Retinal pigment epithelial cell (primary cell): ENCODE results near the gene LRP1.

Experiments
- DNase-seq: peaks from one replicate; pipeline ENCODE4 v3.0.0-alpha.2; 2010; ENCODE audit warnings: low read depth
- H3K4me3 ChIP-seq: 2 replicates; pipeline ENCODE4 v1.5.1; 2011; ENCODE audit warnings: mild to moderate bottlenecking, low read length, control low read depth, moderate library complexity
- CTCF ChIP-seq: conservative IDR thresholded peaks from 2 replicates; pipeline ENCODE4 v1.5.1; 2011; ENCODE audit warnings: low read depth, low read length, control low read depth, inconsistent platforms

LRP1 gene

GRCh38 chr12:57255916-57256315 is 127.6 kb downstream of the LRP1 start:
- TF ChIP-seq CTCF: no peak
- DNase-seq: no peak
- H3K4me3 ChIP-seq: no peak overlapping the region

DNA sequence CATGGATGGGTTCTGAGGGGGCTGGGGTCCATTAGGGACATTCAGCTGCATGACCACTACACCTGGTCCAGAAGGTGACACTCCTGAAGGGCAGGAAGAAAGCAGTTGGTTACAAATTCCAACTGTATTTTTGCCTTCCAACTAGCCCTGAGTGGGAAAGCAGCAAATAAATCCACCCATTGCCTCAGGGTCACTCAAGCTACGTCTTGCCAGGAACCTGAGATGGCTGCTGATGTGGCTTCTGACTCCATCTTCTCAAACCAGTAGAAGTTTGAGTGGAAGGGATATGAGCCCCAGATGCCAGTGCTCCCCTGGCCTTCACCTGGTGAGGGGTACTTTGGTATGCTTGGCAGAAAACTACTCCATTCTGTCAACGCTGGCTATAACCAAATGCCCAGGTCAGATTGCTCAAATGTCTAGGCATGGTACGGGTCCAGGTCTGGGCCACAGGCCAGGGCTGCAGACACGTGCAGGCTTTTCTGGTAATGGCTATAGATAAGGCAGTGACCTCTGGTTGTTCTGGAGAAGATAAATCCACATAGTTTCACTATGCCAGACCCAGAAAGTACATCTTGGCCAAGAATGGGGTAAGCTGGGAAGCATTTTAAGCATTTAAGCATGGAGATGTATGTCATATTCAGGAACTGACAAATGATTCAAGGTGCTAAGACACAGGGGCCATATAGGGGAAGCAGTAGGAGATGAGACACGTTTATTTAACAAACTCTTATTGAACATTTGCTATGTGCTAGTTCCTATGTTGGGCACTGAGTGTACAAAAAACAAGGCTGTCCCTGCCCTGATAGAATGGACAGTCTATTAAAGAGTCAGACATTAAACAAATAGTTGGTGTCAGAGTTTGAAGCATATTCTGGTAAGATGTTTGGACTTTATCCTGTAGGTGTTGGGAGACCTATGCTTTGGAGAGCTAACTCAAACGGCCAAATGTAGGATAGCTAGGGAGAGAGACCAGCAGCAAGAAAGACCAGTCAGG is 131.0 kb downstream of the LRP1 start:
- no peak for DNase-seq

DNA sequence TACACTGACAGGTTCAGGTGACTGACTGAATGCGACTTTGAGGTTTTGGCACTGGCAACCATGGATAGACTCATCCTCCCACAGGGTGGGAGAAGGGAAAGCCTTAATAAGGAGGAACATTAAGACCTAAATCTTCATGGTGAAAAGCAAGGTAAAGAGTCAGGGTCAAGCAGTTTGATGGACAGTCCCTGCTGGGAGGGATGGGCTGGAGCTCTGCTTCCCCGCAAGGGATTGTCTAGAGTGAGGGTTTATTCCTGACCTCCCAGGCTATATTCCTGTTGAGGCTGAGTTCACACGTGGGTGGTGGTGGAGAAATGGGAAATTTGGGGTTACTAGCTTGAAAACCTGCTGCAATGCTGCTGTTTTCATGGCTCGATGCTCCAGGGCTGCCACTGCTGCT is 132.1 kb downstream of the LRP1 start:
- no peak for TF ChIP-seq CTCF
- DNase-seq: no peak
- H3K4me3 ChIP-seq: no peak overlapping the region

More for the DNA sequence above, 131.0 kb downstream of the LRP1 start:
- TF ChIP-seq CTCF: no peak
- no peak overlapping the region for H3K4me3 ChIP-seq

GRCh38 chr12:57261428-57261865 is 133.2 kb downstream of the LRP1 start:
- no peak overlapping the region for H3K4me3 ChIP-seq
- DNase-seq: no peak
- TF ChIP-seq CTCF: no peak

DNA sequence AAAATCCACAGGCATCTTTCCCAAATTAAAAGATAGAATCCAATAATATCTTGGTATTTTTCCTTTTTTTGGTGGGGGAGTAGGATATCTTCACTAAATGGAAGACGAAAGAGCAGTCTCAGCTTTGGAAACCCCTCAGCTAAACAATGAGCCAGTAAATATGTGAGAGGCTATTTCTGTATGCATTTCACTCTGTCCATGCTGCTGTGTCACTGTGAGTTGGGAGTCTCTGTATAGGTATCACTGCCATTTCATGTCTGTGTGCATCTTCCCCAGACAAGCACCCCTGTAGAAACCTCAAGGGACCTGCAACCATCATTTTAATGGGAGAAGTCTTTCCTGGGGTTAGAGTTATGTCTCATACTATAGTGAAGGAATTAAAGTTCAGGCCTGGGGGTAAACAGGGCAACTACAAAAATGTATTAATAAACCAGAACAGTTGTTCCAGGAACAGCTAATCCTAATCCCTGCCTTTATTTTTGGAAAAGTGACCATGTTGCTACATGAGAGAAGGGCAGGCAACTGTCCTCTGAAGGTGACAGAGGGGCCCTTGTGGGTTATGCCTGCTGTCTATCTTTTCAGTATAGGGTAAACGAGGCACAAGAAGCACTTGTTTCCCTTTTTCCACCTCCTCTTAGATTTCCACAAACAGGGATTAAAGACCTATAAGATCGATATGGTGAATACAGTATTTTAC is 134.0 kb downstream of the LRP1 start:
- no peak for DNase-seq
- no peak overlapping the region for H3K4me3 ChIP-seq
- TF ChIP-seq CTCF: no peak
